GM06990 (cell line): ENCODE results near the gene POU4F1.

Experiments used
- DNase-seq: peaks from one replicate; pipeline ENCODE4 v3.0.0-alpha.2; 2011; ENCODE audit not compliant: insufficient read length; ENCODE audit errors: extremely low read depth
- H3K27me3 ChIP-seq: replicated peaks from 2 replicates; pipeline ENCODE4 v1.6.0; 2011; ENCODE audit warnings: low read length; ENCODE audit not compliant: control insufficient read depth, insufficient read depth
- H3K36me3 ChIP-seq: 2 replicates; pipeline ENCODE4 v1.5.1; 2011; ENCODE audit warnings: low read length; ENCODE audit not compliant: control insufficient read depth, insufficient read depth
- H3K4me3 ChIP-seq: replicated peaks from 2 replicates; pipeline ENCODE4 v1.5.1; 2011; ENCODE audit warnings: low read depth, mild to moderate bottlenecking, control low read depth, low read length
- CTCF ChIP-seq: IDR thresholded peaks from 2 replicates; pipeline ENCODE4 v1.5.1; 2011; ENCODE audit warnings: low read length, control low read depth, mild to moderate bottlenecking, inconsistent platforms; ENCODE audit not compliant: insufficient read depth, poor library complexity, severe bottlenecking

POU4F1 gene

GRCh38 chr13:78595495-78596398 lies 7.6 kb downstream of the POU4F1 start:
- H3K4me3 ChIP-seq: no peak overlapping the region
- H3K36me3 ChIP-seq: no peaks in the 10 kb centered on the region
- no peak for TF ChIP-seq CTCF
- no peaks in the 10 kb centered on the region; the same call in 1 of the 2 replicates for H3K27me3 ChIP-seq
- DNase-seq: peak; percentile 44

GRCh38 chr13:78594456-78594975 lies 8.8 kb downstream of the POU4F1 start:
- no peak for DNase-seq
- H3K36me3 ChIP-seq: no peaks in the 10 kb centered on the region
- no peak overlapping the region for H3K4me3 ChIP-seq
- no peaks in the 10 kb centered on the region; the same call in 1 of the 2 replicates for H3K27me3 ChIP-seq
- TF ChIP-seq CTCF: no peak

GRCh38 chr13:78593652-78594455 lies 9.5 kb downstream of the POU4F1 start:
- no peak for DNase-seq
- H3K4me3 ChIP-seq: no peak overlapping the region
- no peaks in the 10 kb centered on the region; the same call in 1 of the 2 replicates for H3K27me3 ChIP-seq
- TF ChIP-seq CTCF: no peak
- H3K36me3 ChIP-seq: no peaks in the 10 kb centered on the region

- Histone ChIP-seq H3K4me3 (no peak overlapping the region), H3K36me3 (no peaks in the 10 kb centered on the region), H3K27me3 (no peaks in the 10 kb centered on the region; the same call in 1 of the 2 replicates)
- TF ChIP-seq CTCF: no peak
- no peak for DNase-seq
These were observed 10.2 kb downstream of the POU4F1 start for GRCh38 chr13:78593129-78593528.

- no peak for TF ChIP-seq CTCF
- Histone ChIP-seq H3K36me3 (no peaks in the 10 kb centered on the region), H3K4me3 (no peak overlapping the region), H3K27me3 (no peaks in the 10 kb centered on the region; the same call in 1 of the 2 replicates)
- DNase-seq: no peak
These were observed 10.8 kb downstream of the POU4F1 start for GRCh38 chr13:78592584-78592983.
